ENCODE measurements around the gene MRPS5. TPM values are rescaled to one million over a fixed set of nuclear protein-coding genes. Genes with fewer than 3 reads are reported as not detected.

The MRPS5 gene
- total RNA-seq, 6 experiments from 2014 or later, result 36.1 to 52.1 (median 47.9) TPM

DNA sequence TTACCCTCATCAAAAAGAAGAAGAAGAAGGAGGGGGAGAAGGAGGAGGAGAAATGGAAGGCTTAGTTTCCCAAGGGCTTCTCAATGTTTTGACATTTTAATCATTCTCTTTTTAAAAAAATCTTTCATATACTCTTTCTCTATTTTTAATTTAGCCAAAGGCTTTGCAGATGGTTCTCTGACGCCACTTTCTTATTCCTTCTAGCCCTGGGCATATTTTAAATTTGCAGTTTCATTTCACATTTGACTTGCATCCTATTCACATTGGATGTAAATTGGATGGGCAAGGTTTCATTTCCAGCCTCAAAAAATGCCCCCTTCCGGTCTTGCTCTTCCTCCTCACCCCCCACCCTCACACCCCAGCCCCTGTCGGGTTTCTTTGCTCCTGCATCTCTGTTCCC is 66.3 kb downstream of the MRPS5 start:
- H3K27ac ChIP-seq, result no peak overlapping the region
- 29% methylated on average over 3 of the region's 3 CpGs for WGBS (ENCODE audit: insufficient coverage, low coverage, low lambda C conversion rate, missing lambda C conversion rate)
- no peak for TF ChIP-seq POLR2A (IDR thresholded peaks at IDR 0.05)
- TF ChIP-seq, protein P1, sequence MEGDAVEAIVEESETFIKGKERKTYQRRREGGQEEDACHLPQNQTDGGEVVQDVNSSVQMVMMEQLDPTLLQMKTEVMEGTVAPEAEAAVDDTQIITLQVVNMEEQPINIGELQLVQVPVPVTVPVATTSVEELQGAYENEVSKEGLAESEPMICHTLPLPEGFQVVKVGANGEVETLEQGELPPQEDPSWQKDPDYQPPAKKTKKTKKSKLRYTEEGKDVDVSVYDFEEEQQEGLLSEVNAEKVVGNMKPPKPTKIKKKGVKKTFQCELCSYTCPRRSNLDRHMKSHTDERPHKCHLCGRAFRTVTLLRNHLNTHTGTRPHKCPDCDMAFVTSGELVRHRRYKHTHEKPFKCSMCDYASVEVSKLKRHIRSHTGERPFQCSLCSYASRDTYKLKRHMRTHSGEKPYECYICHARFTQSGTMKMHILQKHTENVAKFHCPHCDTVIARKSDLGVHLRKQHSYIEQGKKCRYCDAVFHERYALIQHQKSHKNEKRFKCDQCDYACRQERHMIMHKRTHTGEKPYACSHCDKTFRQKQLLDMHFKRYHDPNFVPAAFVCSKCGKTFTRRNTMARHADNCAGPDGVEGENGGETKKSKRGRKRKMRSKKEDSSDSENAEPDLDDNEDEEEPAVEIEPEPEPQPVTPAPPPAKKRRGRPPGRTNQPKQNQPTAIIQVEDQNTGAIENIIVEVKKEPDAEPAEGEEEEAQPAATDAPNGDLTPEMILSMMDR (IDR thresholded peaks at IDR 0.05), result no peak
- intact Hi-C loops (cut with DNase I), result no loop called here
- H3K27me3 ChIP-seq, result no peaks in the 10 kb centered on the region
- DNase-seq, result no peak
- H3K4me3 ChIP-seq, result no peak overlapping the region
- no peak for ATAC-seq
- H3K9me3 ChIP-seq, result no peaks in the 10 kb centered on the region
- H3K4me1 ChIP-seq, result no peaks in the 10 kb centered on the region
- no peaks in the 10 kb centered on the region for H3K36me3 ChIP-seq

DNA sequence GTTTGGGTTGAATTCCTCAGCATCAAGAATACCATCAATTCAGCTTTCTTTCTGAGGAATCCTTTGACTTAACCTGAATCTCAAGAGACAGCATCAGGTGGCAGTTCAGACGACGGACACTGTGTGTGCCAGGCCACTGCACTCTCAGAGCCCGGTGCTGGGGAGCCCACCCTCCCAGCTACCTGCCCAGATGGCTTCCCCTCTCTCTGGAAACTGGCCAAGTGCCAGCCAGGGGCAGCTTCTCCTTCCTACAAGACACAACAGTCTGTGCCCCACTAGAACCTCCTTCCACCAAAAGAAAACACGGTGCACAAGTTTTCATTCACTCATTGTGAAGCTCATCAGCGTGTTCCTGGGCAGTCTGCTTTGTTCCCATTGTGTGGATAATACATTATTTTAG is 67.6 kb downstream of the MRPS5 start:
- Histone ChIP-seq H3K36me3 (no peaks in the 10 kb centered on the region), H3K4me3 (no peak overlapping the region), H3K4me1 (no peaks in the 10 kb centered on the region), H3K27me3 (no peaks in the 10 kb centered on the region), H3K9me3 (no peaks in the 10 kb centered on the region), H3K27ac (no peak overlapping the region)
- ATAC-seq (no peak), DNase-seq (no peak)
- TF ChIP-seq POLR2A (IDR thresholded peaks at IDR 0.05), result no peak
- TF ChIP-seq, protein P1 (IDR thresholded peaks at IDR 0.05), result no peak
- intact Hi-C loops (cut with DNase I), result no loop called here
- 39% methylated on average over 2 of the region's 5 CpGs for WGBS (ENCODE audit: insufficient coverage, low coverage, low lambda C conversion rate, missing lambda C conversion rate)

DNA sequence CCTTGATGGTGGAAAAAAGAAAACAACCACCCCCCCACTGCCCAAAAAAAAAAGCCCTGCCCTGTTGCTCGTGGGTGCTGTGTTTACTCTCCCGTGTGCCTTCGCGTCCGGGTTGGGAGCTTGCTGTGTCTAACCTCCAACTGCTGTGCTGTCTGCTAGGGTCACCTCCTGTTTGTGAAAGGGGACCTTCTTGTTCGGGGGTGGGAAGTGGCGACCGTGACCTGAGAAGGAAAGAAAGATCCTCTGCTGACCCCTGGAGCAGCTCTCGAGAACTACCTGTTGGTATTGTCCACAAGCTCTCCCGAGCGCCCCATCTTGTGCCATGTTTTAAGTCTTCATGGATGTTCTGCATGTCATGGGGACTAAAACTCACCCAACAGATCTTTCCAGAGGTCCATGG is 68.1 kb downstream of the MRPS5 start:
- 22% methylated on average over 8 of the region's 11 CpGs for WGBS (ENCODE audit: insufficient coverage, low coverage, low lambda C conversion rate, missing lambda C conversion rate)
- Histone ChIP-seq H3K4me3 (no peak overlapping the region), H3K27ac (no peak overlapping the region), H3K9me3 (no peaks in the 10 kb centered on the region), H3K36me3 (no peaks in the 10 kb centered on the region), H3K4me1 (no peaks in the 10 kb centered on the region), H3K27me3 (no peaks in the 10 kb centered on the region)
- intact Hi-C loops (cut with DNase I), result no loop called here
- DNase-seq (no peak), ATAC-seq (no peak)
- no peak for TF ChIP-seq POLR2A (IDR thresholded peaks at IDR 0.05)
- TF ChIP-seq, protein P1 (IDR thresholded peaks at IDR 0.05), result no peak

DNA sequence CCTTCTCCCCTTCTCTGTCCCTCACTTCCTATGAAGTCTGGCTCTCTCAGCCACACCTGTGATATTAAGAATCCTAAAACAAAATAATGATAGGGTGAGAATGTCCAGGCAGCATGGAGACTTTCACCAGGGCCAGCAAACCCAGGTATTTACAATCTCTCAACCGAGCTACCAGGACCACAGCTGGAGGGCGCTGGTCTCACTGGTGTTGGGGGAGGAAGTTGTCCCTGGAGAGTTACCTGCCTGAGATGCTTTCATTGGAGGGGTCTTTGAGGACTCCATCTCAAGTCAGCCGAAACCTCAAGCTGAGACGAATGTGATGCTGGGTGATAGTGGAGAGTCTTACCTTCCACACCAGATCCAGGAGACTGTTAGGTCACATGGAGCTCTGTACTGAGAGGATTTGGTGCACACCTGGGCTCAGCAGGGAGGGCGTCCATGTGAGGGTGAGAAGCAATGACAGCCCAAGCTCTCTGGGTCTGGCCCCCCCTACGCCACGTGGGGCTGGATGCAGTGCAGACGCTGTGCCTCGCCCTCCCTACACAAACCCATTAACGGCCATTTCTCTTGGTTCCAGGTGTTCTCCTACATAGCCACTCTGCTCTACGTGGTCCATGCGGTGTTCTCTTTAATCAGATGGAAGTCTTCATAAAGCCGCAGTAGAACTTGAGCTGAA is 68.7 kb downstream of the MRPS5 start:
- no peak for TF ChIP-seq POLR2A (IDR thresholded peaks at IDR 0.05)
- TF ChIP-seq, protein P1 (IDR thresholded peaks at IDR 0.05), result no peak
- Histone ChIP-seq H3K9me3 (no peaks in the 10 kb centered on the region), H3K27me3 (no peaks in the 10 kb centered on the region), H3K4me3 (no peak overlapping the region), H3K27ac (no peak overlapping the region), H3K4me1 (no peaks in the 10 kb centered on the region), H3K36me3 (no peaks in the 10 kb centered on the region)
- 69% methylated on average over 7 of the region's 13 CpGs for WGBS (ENCODE audit: insufficient coverage, low coverage, low lambda C conversion rate, missing lambda C conversion rate)
- intact Hi-C loops (cut with DNase I), result no loop called here
- ATAC-seq (no peak), DNase-seq (no peak)

Measured in right lobe of liver (tissue), 6 donors.